HG02642 (cell line): ENCODE data around the gene LAIR2.
"Not testable (repeated sequence)": the region's sequence is repeated elsewhere in the genome, so short reads cannot be mapped to it uniquely, and the experiment has no call there.

Experiments used
- ATAC-seq: cut with Tn5 transposase; IDR thresholded peaks from one replicate; pipeline ENCODE4 v1.9.1; 2021; ENCODE audit warnings: mild to moderate bottlenecking; ENCODE audit not compliant: unreplicated experiment, poor library complexity

LAIR2 gene

DNA sequence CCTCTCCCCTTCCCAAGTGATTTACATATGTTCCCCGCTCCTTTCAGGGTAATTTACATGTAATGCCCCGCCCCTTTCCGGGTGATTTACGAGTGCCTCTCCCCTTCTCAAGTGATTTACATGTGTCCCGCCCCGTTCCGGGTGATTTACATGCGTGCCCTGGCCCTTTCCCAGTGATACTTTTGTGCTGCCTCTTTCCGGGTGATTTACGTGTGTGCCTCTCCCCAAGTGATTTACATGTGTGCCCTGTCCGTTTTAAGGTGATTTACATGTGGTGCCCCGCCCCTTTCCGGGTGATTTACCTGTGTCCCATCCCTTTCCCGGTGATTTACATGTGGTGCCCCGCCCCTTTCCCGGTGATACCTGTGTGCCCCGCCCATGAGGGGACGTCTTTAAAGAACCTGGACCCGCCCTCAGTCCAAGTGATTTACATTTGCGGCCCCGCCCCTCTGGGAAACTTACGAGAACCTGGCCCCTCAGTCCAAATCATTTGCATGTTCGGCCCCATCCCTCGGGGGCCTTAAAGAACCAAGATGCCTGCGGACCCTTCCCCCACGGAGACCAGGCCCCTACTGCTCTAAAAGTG is 38.5 kb upstream of the LAIR2 start:
- ATAC-seq = peak; percentile 49

- ATAC-seq = peak; percentile 49
Observed at GRCh38 chr19:54464630-54465425, 37.8 kb upstream of the LAIR2 start.

DNA sequence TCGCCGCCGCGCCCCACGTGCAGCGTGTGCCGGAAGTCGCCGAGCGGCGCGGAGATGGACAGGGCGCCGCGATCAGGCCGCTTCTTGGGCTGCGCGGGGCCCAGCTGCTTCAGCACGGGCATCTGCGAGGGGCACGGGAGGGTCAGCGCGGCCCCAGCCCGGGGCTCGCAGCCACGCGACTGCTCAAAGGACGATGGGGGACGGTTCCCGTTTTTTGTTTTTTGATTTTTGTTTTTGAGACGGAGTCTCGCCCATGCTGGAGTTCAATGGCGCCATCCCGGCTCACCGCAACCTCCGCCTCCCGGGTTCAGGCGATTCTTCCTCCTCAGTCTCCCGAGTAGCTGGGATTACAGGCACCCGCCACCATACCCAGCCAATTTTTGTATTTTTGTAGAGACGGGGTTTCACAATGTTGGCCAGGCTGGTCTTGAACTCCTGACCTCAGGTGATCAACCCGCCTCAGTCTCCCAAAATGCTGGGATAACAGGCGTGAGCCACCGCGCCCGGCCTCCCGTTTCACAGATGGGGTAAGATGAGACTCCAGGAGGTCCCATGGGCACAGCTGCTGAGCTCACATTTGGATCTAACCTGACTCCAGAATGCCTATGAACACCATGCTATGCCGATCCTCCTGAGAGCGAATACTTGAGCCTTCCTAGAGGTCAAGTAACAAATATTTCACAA is 37.1 kb upstream of the LAIR2 start:
- no peak for ATAC-seq

- not testable (repeated sequence) for ATAC-seq
Observed at GRCh38 chr19:54466110-54466480, 36.5 kb upstream of the LAIR2 start.

DNA sequence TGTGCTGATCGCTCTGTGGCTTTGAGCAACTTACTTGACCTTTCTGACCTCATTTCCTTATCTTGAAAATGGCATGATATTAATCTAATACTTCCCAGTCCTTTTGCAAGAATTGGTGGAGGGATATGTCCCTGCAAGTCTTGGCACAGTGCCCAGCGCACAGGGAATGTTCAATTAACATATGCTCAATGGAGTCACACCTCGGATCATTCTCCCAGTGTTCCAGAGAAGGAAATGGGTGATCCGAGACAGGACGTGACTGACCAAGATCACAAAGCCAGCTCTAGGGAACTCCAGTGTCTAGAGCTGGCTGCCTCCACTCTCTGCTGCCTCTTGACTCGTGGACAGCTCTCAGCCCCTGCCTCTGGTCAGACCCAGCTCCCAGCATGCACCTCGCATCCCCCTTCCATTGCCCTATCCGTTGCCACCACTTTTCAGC is 33.1 kb upstream of the LAIR2 start:
- ATAC-seq = no peak

DNA sequence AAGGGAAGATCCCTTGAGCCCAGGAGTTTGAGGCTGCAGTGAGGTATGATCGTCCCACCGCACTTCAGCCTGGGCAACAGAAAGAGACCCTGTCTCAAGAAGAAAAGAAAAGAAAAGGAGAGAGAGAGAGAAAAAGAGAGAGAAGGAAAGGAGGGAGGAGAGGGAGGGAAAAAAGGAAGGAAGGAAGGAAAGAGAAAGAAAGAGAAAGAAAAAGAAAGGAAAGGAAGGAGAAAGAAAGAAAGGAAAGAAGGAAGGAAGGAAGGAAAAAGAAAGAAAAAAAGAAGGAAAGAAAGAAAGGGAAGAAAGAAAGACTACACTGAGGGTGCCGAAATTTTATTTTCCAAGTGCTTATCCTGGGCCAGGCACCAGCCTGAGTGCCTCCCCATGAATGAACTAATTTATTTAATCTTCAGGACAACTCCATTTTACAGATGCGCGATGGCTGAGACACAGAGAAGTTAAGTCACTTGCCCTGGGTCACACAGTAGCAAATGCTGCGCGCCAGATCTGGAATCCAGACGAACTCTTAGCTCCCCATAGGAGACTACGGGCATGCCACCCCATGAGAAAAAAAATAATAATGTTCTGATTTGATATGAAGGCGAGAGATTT is 32.2 kb upstream of the LAIR2 start:
- no peak for ATAC-seq

DNA sequence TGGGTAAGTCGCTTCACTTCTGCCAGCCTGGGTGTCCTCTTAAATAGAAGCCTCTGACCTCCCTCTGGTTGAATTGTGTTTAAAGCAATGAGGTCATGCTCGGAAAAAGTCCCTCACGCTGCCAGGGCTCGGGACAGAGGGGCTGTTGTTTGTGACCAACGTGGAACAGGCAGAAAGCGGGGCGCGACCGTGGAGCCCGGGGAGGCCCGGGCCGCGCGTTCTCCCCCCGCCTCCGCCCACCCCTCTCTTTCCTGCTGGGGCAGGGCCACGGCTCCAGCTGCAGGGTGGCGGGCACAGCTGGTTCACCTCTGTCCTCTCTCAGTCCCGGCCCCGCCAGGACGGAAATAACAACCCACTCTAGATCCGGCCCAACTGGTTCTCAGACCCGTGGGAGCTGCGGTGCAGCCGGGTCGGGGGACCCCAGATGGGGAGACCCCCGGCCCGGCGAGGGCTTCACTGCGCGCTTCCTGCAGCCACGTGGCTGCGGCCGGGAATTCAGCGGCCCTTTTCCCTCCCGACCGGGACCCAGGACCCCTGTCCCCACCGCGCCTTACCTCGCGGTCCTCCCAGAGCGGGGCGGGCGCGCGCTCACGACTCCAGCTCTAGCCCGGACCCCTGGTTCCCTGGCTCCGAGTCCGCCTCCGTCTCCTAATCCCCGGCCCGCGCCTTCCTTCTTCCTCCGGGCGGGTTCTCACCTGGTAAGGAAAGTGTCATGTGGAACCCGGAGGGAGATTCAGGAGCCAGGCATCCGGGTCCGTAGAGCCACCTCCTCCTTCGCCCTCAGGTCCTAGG is 31.4 kb upstream of the LAIR2 start:
- ATAC-seq = no peak

DNA sequence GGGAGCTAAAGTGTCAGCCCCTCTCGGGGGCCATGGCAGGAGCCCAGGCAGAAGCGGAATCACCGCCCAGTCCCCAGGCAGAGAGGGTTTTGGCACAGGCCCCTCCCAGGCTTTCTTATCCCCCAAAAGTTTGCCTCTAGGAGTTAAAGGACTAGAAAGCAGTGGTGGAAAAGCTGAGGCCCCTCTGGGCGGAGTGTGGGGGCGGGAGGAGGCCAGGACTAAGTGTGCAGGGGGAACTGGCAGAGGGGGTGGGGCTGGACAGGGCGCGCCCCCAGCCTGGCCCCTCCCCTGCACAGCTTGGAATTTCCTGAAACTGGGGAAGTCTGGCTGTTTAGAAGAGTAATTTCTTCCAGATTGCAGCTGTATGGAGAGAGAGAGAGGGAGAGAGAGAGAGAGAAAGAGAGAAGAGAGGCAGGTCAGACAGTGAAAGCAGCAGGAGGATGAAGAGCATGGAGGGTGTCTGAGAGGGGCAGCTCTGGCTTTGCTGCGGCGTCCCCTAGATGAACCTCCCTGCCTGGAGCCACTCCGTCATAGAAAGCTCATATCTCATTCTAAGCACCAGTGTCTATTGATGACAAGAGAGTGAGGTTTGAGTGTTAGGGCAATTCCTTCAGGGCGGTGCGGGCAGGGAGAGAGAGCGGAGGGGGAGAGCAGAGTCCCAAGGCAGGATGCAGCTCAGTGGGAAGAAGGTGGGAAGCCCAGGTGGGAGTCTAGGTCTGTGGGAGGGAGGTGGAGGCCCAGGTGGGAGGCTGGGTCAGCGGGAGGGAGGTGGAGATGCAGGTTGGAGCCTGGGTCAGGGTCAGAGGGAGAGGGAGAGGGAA is 29.4 kb upstream of the LAIR2 start, which contains the start of gene CDC42EP5:
Gene CDC42EP5 (minus strand): TSS at position 226 of the 821 bp plus-strand sequence. CDS start 7,749 bp downstream, outside the sequence.
- no peak for ATAC-seq

DNA sequence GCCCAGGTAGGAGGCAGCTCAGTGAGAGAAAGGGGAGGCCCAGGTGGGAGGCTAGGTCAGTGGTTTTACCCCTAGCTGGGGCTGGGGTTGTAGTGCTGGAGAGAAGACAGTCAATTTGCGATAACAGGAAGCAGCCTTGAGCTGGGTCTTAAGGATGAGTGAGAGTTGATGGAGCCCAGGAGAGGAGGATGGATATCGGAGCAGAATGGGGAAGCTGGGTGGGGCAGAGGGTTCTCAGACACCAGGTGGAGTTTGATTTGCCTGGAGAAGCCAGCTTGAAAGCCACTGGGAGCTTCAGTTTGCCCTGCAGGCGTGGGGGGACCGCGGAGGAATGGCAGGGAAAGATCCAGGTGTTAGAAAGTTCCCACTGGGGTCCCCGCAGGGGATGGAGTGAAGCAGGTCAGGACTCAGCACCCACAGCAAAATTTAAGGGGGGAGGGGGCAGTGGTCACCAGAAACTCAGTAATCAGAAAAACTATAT is 28.7 kb upstream of the LAIR2 start:
- ATAC-seq = no peak

- ATAC-seq = no peak
Observed at GRCh38 chr19:54475706-54476105, 26.9 kb upstream of the LAIR2 start.

- no peak for ATAC-seq
Observed at GRCh38 chr19:54477650-54478049, 25.0 kb upstream of the LAIR2 start.

DNA sequence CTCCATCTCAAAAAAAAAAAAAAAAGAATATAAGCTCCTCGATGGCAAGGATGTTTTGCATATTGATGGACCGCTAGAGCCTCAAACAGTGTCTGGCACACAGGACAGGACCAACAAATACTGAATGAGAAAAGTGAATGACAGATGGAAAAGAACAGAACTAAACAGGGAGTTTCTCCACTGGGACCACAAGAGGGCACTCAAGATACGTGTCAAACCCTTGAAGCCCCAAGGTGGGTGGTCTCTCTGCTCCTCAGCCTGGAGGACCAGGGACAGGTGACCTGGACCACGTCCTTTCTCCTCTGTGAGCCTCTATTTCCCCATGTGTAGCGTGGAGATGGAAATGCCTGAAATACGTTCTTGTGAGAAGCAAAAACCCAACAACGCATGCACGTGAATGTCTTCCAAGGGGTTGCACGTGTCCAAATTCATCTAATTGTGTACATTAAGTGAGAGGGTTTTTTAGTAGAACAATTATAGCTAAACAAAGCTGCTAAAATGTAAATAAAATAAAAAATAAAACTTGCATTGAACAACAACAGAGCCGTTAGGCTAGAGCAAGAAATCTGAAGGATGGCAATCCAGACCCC is 23.9 kb upstream of the LAIR2 start:
- ATAC-seq = no peak

DNA sequence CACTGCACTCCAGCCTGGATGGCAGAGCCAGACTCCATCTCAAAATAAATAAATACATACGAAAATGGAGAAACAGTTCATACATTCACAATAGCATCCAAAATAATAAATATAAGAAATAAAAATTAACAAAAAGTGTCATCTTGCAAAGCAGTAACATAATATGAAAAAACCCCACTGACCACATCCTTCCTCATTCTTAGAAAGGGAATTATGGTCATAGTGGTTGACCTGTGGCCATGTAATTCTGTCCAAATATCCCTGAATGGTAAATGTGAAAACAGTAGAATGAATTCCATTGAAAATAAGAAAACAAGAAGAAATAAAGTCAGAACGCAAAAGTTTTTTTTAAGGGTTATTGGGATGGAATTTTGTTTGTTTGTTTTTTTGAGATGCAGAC is 22.6 kb upstream of the LAIR2 start:
- ATAC-seq = no peak

DNA sequence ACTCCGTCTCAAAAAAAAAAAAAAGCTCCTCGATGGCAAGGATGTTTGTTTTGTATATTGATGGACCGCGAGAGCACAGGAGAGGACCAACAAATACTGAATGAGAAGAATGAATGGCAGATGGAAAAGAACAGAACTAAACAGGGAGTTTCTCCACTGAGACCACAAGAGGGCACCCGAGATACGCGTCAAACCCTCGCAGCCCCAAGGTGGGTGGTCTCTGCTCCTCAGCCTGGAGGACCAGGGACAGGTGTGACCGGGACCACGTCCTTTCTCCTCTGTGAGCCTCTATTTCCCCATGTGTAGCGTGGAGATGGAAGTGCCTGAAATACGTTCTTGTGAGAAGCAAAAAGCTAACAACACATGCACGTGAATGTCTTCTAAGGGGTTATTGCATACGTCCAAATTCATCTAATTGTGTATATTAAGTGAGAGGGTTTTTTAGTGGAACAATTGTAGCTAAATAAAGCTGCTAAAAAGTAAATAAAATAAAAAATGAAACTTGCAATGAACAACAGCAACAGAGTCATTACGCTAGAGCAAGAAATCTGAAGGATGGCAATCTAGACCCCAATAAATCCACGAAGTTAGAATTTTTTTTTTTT is 21.2 kb upstream of the LAIR2 start:
- no peak for ATAC-seq

DNA sequence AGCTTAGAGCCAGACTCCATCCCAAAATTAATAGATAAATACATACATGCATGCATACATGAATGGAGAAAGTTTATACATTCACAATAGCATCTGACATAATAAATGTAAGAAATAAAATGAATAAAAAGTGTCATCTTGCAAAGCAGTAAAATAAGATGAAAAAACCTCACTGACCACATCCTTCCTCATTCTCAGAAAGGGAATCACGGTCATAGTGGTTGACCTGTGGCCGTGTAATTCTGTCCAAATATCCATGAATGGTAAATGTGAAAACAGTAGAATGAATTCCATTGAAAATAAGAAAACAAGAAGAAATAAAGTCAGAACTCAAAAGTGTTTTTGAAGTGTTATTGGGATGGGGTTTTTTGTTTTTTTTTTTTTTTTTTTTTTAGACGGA is 19.7 kb upstream of the LAIR2 start:
- no peak for ATAC-seq

DNA sequence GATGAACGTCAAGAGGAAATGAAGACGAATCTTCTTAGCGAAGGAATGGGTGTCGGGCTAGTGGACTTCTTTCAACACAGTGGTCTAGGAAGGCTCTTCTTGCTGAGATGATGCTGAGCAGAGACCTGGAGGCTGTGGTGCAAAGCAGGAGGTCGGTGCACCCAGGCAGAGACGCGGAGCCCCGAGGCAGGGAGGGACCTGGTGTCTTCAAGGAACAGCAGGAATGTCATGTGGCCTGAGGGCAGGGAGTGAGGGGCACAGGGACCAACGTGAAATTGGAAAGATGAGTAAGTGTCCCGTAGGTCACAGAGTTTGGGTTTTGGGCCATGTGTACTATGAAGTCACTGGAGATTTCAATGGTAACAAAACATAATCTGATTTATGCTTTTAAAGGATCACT is 18.2 kb upstream of the LAIR2 start:
- ATAC-seq = no peak

DNA sequence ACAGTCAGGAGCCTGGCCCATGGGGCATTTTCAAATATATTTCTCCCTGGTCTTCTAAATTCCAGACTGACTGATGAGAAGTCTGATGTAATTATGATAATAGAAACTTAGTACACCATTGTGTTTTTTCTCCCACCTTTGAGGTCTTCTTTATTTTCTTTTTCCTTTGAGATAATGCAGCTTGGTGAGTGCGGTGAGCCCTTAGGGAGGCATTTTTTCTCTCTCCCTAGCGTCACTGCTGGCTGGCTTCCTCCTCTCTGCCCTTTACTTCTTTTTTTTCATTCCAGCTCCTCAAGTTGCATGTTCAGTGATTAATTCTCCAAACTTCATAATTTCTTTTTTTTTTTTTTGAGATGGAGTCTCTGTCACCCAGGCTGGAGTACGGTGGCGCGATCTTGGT is 16.8 kb upstream of the LAIR2 start:
- ATAC-seq = no peak

- ATAC-seq = no peak
Observed at GRCh38 chr19:54489341-54489740, 13.3 kb upstream of the LAIR2 start.
